H1 (cell line): ENCODE data around the gene KCNK4. TPM values are rescaled to one million over a fixed set of nuclear protein-coding genes. Genes with fewer than 3 reads are reported as not detected.

Source experiments
- CTCF ChIA-PET: fragments of 300-600 bp; sonication (Branson Sonifier 250); formaldehyde crosslinking; loops from one replicate; lab custom pipeline; 2021; ENCODE audit not compliant: partially characterized antibody; lab: Charles Lee
- POLR2A ChIA-PET: fragments of 300-600 bp; sonication (Branson Sonifier 250); formaldehyde crosslinking; loops from one replicate; lab custom pipeline; 2021; ENCODE audit warnings: inconsistent platforms; ENCODE audit not compliant: partially characterized antibody; lab: Charles Lee
- DNase-seq, 2 experiments: peaks; one replicate each; pipeline versions ENCODE4 v3.0.0 to v3.0.0-alpha.2; 2010 to 2022; ENCODE audit warnings: low spot score in 2 of 2, low read depth in 1 of 2, mixed read lengths in 1 of 2
- FAIRE-seq: peaks from 2 replicates; lab custom pipeline; 2011; peaks lifted over from hg19 to GRCh38; lab: Jason Lieb, UNC
- H2AFZ ChIP-seq: 2 replicates; pipeline ENCODE4 v1.8.1; 2012; ENCODE audit warnings: low read length, inconsistent platforms
- H2AK5ac ChIP-seq: 2 replicates; pipeline ENCODE4 v1.6.1; 2013; ENCODE audit warnings: low read depth, low read length
- H2BK120ac ChIP-seq: replicated peaks from 2 replicates; pipeline ENCODE3; 2013; ENCODE audit warnings: low read depth, low read length, inconsistent platforms
- H2BK12ac ChIP-seq: 2 replicates; pipeline ENCODE4 v1.6.1; 2013; ENCODE audit warnings: low read depth, low read length
- H2BK15ac ChIP-seq: 2 replicates; pipeline ENCODE4 v1.6.1; 2013; ENCODE audit warnings: low read length
- H2BK20ac ChIP-seq: 2 replicates; pipeline ENCODE4 v1.6.1; 2013; ENCODE audit warnings: low read length
- H2BK5ac ChIP-seq: 2 replicates; pipeline ENCODE4 v1.6.1; 2013; ENCODE audit warnings: low read depth, low read length
- H3K14ac ChIP-seq: 2 replicates; pipeline ENCODE4 v1.6.1; 2013; ENCODE audit warnings: inconsistent platforms; ENCODE audit not compliant: insufficient read length
- H3K18ac ChIP-seq: 2 replicates; pipeline ENCODE4 v1.6.1; 2013; ENCODE audit warnings: low read length; ENCODE audit errors: extremely low read depth
- H3K23ac ChIP-seq: 2 replicates; pipeline ENCODE4 v1.6.1; 2013; ENCODE audit warnings: inconsistent platforms; ENCODE audit not compliant: insufficient read length
- H3K23me2 ChIP-seq: 2 replicates; pipeline ENCODE4 v1.6.1; 2013; ENCODE audit warnings: low read depth, low read length
- H3K27ac ChIP-seq: 2 replicates; pipeline ENCODE4 v1.6.1; 2011; ENCODE audit warnings: low read depth, low read length, inconsistent platforms
- H3K27me3 ChIP-seq, 4 experiments: replicated peaks in 1 of 4; 1 replicate in 1 of 4; 2 replicates in 3 of 4; pipeline versions ENCODE4 v1.6.1 to v1.8.1; 2011 to 2013; ENCODE audit warnings: low read length in 3 of 4, mild to moderate bottlenecking in 3 of 4, inconsistent platforms in 2 of 4, mixed read lengths in 2 of 4, moderate library complexity in 1 of 4; ENCODE audit not compliant: control insufficient read depth in 3 of 4, insufficient read depth in 3 of 4; ENCODE audit errors: extremely low read depth in 1 of 4
- H3K36me3 ChIP-seq, 4 experiments: 2 replicates each; pipeline versions ENCODE4 v1.6.1 to v1.8.1; 2011 to 2013; ENCODE audit warnings: mild to moderate bottlenecking in 4 of 4, low read length in 3 of 4, moderate library complexity in 2 of 4, control low read depth in 1 of 4, inconsistent platforms in 1 of 4; ENCODE audit not compliant: insufficient read depth in 4 of 4, control insufficient read depth in 2 of 4
- H3K4ac ChIP-seq: replicated peaks from 2 replicates; pipeline ENCODE3; 2013; ENCODE audit warnings: low read length, low read depth, mixed read lengths, inconsistent platforms; ENCODE audit not compliant: insufficient read length
- H3K4me1 ChIP-seq, 4 experiments: replicated peaks in 1 of 4; 1 replicate in 1 of 4; 2 replicates in 3 of 4; pipeline versions ENCODE4 v1.6.1 to v1.8.1; 2011 to 2013; ENCODE audit warnings: low read length in 3 of 4, inconsistent platforms in 2 of 4, mixed read lengths in 1 of 4; ENCODE audit not compliant: insufficient read depth in 4 of 4, control insufficient read depth in 3 of 4
- H3K4me2 ChIP-seq, 2 experiments: 2 replicates each; pipeline versions ENCODE4 v1.6.1 to v1.8.1; 2011 to 2013; ENCODE audit warnings: low read depth in 2 of 2, low read length in 2 of 2, control low read depth in 1 of 2, inconsistent platforms in 1 of 2, mild to moderate bottlenecking in 1 of 2; ENCODE audit not compliant: insufficient read depth in 1 of 2
- H3K4me3 ChIP-seq, 4 experiments: fragments of 200-600, 300-600 bp in 1 of 4; sonication (generic), shearing (Covaris generic), sonication (Bioruptor Twin) in 1 of 4; 2 replicates each; pipeline versions ENCODE4 v1.5.1 to v1.8.1; 2011 to 2016; ENCODE audit warnings: low read length in 4 of 4, low read depth in 3 of 4, control low read depth in 2 of 4, inconsistent platforms in 2 of 4, mild to moderate bottlenecking in 2 of 4, mixed read lengths in 1 of 4, moderate library complexity in 1 of 4; ENCODE audit not compliant: insufficient read depth in 2 of 4; ENCODE audit errors: extremely low read depth in 1 of 4
- H3K56ac ChIP-seq: replicated peaks from 2 replicates; pipeline ENCODE3; 2013; ENCODE audit warnings: low read depth, mild to moderate bottlenecking, mixed read lengths, low read length, inconsistent platforms; ENCODE audit not compliant: insufficient read length
- H3K79me1 ChIP-seq: 2 replicates; pipeline ENCODE4 v1.6.1; 2013; ENCODE audit warnings: low read depth, low read length, control low read depth
- H3K79me2 ChIP-seq, 2 experiments: 2 replicates each; pipeline versions ENCODE4 v1.6.1 to v1.8.1; 2012 to 2013; ENCODE audit warnings: low read length in 2 of 2, mild to moderate bottlenecking in 2 of 2, inconsistent platforms in 1 of 2; ENCODE audit not compliant: insufficient read depth in 2 of 2, control insufficient read depth in 1 of 2
- H3K9ac ChIP-seq, 4 experiments: replicated peaks in 1 of 4; 1 replicate in 1 of 4; 2 replicates in 3 of 4; pipeline versions ENCODE4 v1.6.1 to v1.8.1; 2011 to 2013; ENCODE audit warnings: low read depth in 3 of 4, low read length in 3 of 4, control low read depth in 2 of 4, mild to moderate bottlenecking in 2 of 4, moderate library complexity in 2 of 4, inconsistent platforms in 1 of 4; ENCODE audit errors: extremely low read depth in 1 of 4
- H3K9me3 ChIP-seq, 2 experiments: 2 replicates each; pipeline versions ENCODE4 v1.6.1 to v1.8.1; 2012 to 2013; ENCODE audit warnings: mild to moderate bottlenecking in 2 of 2, moderate library complexity in 2 of 2, control low read depth in 1 of 2, inconsistent platforms in 1 of 2, low read depth in 1 of 2, low read length in 1 of 2, mixed read lengths in 1 of 2; ENCODE audit not compliant: insufficient read depth in 2 of 2
- H4K20me1 ChIP-seq, 2 experiments: replicated peaks in 1 of 2; 2 replicates each; pipeline versions ENCODE3 to v1.8.1; 2011 to 2013; ENCODE audit warnings: inconsistent platforms in 2 of 2, low read length in 2 of 2, mild to moderate bottlenecking in 1 of 2; ENCODE audit not compliant: insufficient read depth in 2 of 2, control insufficient read depth in 1 of 2
- H4K5ac ChIP-seq: 2 replicates; pipeline ENCODE4 v1.6.1; 2013; ENCODE audit warnings: low read length, low read depth, mixed read lengths, inconsistent platforms; ENCODE audit not compliant: insufficient read length
- H4K8ac ChIP-seq: 2 replicates; pipeline ENCODE4 v1.8.0; 2013; ENCODE audit warnings: mild to moderate bottlenecking, moderate library complexity, low read length, inconsistent platforms; ENCODE audit not compliant: insufficient read depth; ENCODE audit errors: extremely low read depth
- H4K91ac ChIP-seq: replicated peaks from 2 replicates; pipeline ENCODE3; 2013; ENCODE audit warnings: low read length, mixed read lengths, inconsistent platforms; ENCODE audit not compliant: insufficient read length
- BRCA1 ChIP-seq: IDR thresholded peaks from 2 replicates; pipeline ENCODE4 v1.6.1; 2012; ENCODE audit warnings: low read depth, low read length, improper control_type of control experiment
- EP300 ChIP-seq, 2 experiments: IDR thresholded peaks; 1 replicate in 1 of 2; 2 replicates in 1 of 2; pipeline ENCODE4 v1.6.1; 2011 to 2012; ENCODE audit warnings: low read depth in 2 of 2, low read length in 2 of 2, mild to moderate bottlenecking in 2 of 2, borderline replicate concordance in 1 of 2, inconsistent platforms in 1 of 2, moderate library complexity in 1 of 2
- GABPA ChIP-seq: IDR thresholded peaks from 2 replicates; pipeline ENCODE4 v1.6.1; 2011; ENCODE audit warnings: mild to moderate bottlenecking, low read length, moderate library complexity, borderline replicate concordance; ENCODE audit not compliant: insufficient read depth
- JUN ChIP-seq: IDR thresholded peaks from 2 replicates; pipeline ENCODE4 v1.6.1; 2011; ENCODE audit warnings: low read depth, mild to moderate bottlenecking, improper control_type of control experiment, low read length
- SP2 ChIP-seq: IDR thresholded peaks from 2 replicates; pipeline ENCODE4 v1.6.1; 2012; ENCODE audit warnings: mild to moderate bottlenecking, low read length, inconsistent platforms
- SRF ChIP-seq: IDR thresholded peaks from 2 replicates; pipeline ENCODE4 v1.6.1; 2011; ENCODE audit warnings: mild to moderate bottlenecking, low read depth, low read length, moderate library complexity
- TCF12 ChIP-seq: IDR thresholded peaks from 2 replicates; pipeline ENCODE4 v1.6.1; 2011; ENCODE audit warnings: low read depth, mild to moderate bottlenecking, low read length
- WGBS, 2 experiments: shearing (Covaris generic) in 1 of 2; methylation state at CpG; one replicate each; pipeline versions ENCODE4 v1.1.6 to v1.1.7; 2013 to 2015; ENCODE audit warnings: low lambda C conversion rate in 2 of 2, mixed read lengths in 2 of 2, inconsistent platforms in 1 of 2, low coverage in 1 of 2, missing lambda C conversion rate in 1 of 2; ENCODE audit not compliant: insufficient replicate concordance in 2 of 2, insufficient coverage in 1 of 2, insufficient read length in 1 of 2; ENCODE audit errors: extremely low coverage in 1 of 2, missing lambda C conversion rate in 1 of 2; 5-methylcytosine and 5-hydroxymethylcytosine counted together
- polyA plus RNA-seq, 7 experiments: library from polyadenylated mRNA; depleted of rRNA in 3 of 7; stranded (reverse) in 5 of 7; unstranded in 2 of 7; fragments of >200 nt in 5 of 7; fragments of 200-250 nt in 2 of 7; gene quantifications; 1 replicate in 5 of 7; 2 replicates in 1 of 7; 4 replicates in 1 of 7; pipeline versions ENCODE4 v1.2.1 to v1.2.3, GENCODE V29; 2011 to 2013; ENCODE audit warnings: missing spikeins in 2 of 7, mixed read lengths in 2 of 7
- total RNA-seq: library from RNA; stranded (reverse); fragmentation: NEBNext Ultra II Directional; extraction: Animal tissue kit (Norgen Biotek cat#: 25700); gene quantifications from 2 replicates; pipeline ENCODE4 v1.2.1, GENCODE V29; 2021

KCNK4 gene
- total and polyA plus RNA-seq, 2 of the 8 experiments (the other 6 are each of a cell fraction or from before 2014, with no cell fraction given) = 0.19 TPM; not detected in 1

DNA sequence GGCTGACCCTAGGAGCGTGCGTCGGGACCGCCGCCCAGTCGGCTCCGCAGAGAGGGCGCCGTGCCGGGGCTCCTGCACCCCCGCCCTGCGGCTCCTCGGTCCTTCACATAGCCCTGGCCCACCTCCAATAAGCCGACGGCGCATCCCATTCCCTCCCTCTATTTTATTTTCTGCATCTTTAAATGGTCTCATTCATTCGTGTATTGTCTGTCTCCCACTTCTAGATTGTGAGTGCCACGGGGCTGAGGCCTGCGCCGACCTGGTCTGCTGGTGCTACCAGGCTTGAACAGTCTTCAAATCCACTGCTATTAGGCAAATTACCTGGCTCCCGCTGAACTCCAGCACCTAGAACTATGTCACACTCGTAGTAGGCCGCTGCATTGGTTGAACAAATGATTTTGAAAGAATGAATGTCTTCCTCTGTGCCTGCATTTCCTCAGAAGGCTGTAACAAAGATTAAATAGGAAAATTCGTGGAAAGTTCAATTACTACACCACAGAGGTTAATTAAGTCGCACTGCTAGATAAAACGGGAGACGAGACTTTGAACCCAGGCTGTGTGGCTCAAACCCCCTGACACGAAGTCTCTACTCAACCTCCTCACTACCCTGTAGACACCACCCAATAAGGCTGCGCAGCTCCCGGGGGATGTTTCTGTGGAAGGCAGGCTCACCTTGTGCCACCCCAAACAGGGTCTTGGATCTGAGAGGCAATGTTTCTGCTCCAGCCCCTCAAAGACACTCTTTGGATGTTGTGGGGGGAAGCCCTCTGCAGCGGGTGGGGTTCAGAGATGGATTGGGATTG is 43.2 kb upstream of the KCNK4 start:
- 40% methylated on average over 31 of the region's 31 CpGs; no CpG with 5 or more reads in 1 of the 2 experiments for WGBS, 2 experiments
- Histone ChIP-seq H3K4me1 (peaks cover 0 to 45% (median 36%) of the 10 kb centered on the region in 4 experiments; a peak in 6 of 7 replicates), H3K14ac (no peak overlapping the region), H3K9me3 (no peaks in the 10 kb centered on the region), H2AFZ (no peak overlapping the region), H3K27me3 (no peaks in the 10 kb centered on the region), H3K36me3 (peaks cover 0 to 17% (median 4%) of the 10 kb centered on the region in 4 experiments; a peak in 4 of 8 replicates), H3K4ac (peak overlapping the region; percentile 73), H2BK5ac (peak overlapping the region; percentile 88; the same call in 1 of the 2 replicates), H3K79me1 (peaks cover 6% of the 10 kb centered on the region), H3K27ac (no peak overlapping the region), H3K56ac (peak overlapping the region; percentile 5), H3K18ac (peak overlapping the region; percentile 62), H3K23ac (no peak overlapping the region), H2BK120ac (peak overlapping the region; percentile 18), H4K5ac (peak overlapping the region; percentile 12), H3K23me2 (peaks cover 20% of the 10 kb centered on the region), H4K91ac (peak overlapping the region; percentile 54), H2AK5ac (peak overlapping the region; percentile 32; the same call in 1 of the 2 replicates), H2BK15ac (peak overlapping the region; percentile 95), H3K79me2 (peaks cover 6 to 27% of the 10 kb centered on the region in 2 experiments; a peak in 3 of 4 replicates), H2BK12ac (peak overlapping the region; percentile 82; the same call in 1 of the 2 replicates), H3K9ac (no peak overlapping the region), H3K4me2 (peak overlapping the region; percentile 73 to 99), H2BK20ac (0 out of 2 replicates have a peak overlapping the region, but pooled peaks have one; percentile 16), H4K20me1 (peaks cover 2 to 17% of the 10 kb centered on the region in 2 experiments), H3K4me3 (peak overlapping the region; percentile 56 to 83 (median 70); a peak in 7 of 8 replicates), H4K8ac (peak overlapping the region; percentile 63; the same call in 1 of the 2 replicates)
- FAIRE-seq (no peak), DNase-seq (no peak)
- CTCF ChIA-PET = interaction anchor here (0.8 to 10.0 kb wide), 11 partner anchors 14 to 1007 kb away, joined by 3 to 102 read pairs (median 5); partner anchors contain the start of genes CATSPERZ, ESRRA, FERMT3 and NUDT22
- POLR2A ChIA-PET = interaction anchor here (0.7 to 13.1 kb wide), 18 partner anchors 11 to 331 kb away, joined by 3 to 352 read pairs (median 4); partner anchors contain the start of genes BAD, DNAJC4, ESRRA and FERMT3
- TF ChIP-seq BRCA1 = no peak
- TF ChIP-seq EP300 (IDR thresholded peaks at IDR 0.05; ENCODE audit: borderline replicate concordance in 1 of 2, low read depth in 2 of 2, low read length in 2 of 2) = no peak
- no peak for TF ChIP-seq JUN
- no peak for TF ChIP-seq GABPA
- TF ChIP-seq SRF = no peak
- no peak for TF ChIP-seq TCF12
- TF ChIP-seq SP2 = no peak
